WTC11 (cell line): ENCODE data around the gene MBOAT1. TPM values are rescaled to one million over a fixed set of nuclear protein-coding genes. Genes with fewer than 3 reads are reported as not detected.

Source experiments
- ATAC-seq: fragments of 200-7000 bp; cut with Tn5 transposase; 2 replicates; pipeline ENCODE4 v1.10.0; 2021; ENCODE audit warnings: mild to moderate bottlenecking, moderate library complexity
- CTCF ChIA-PET: fragments of 300-600 bp; sonication (Branson Sonifier 250); formaldehyde crosslinking; loops from one replicate; lab custom pipeline; 2021; ENCODE audit warnings: antibody characterized with exemption; lab: Charles Lee
- POLR2A ChIA-PET: fragments of 350-600 bp; sonication (Branson Sonifier 250); formaldehyde crosslinking; loops from one replicate; lab custom pipeline; 2021; ENCODE audit warnings: antibody characterized with exemption; lab: Charles Lee
- DNase-seq: peaks from one replicate; pipeline ENCODE4 v3.0.0; 2021; ENCODE audit warnings: low spot score
- H3K27ac Mint-ChIP-seq: 2 replicates; pipeline ENCODE4 v1.8.0; 2021; ENCODE audit warnings: mixed read lengths
- H3K27me3 Mint-ChIP-seq: 2 replicates; pipeline ENCODE4 v1.8.0; 2021; ENCODE audit warnings: low read depth, mild to moderate bottlenecking, moderate library complexity, mixed read lengths
- H3K36me3 Mint-ChIP-seq: 2 replicates; pipeline ENCODE4 v1.8.0; 2021; ENCODE audit warnings: mixed read lengths
- H3K4me1 Mint-ChIP-seq: 2 replicates; pipeline ENCODE4 v1.8.0; 2022; ENCODE audit warnings: mixed read lengths
- H3K4me3 Mint-ChIP-seq: 2 replicates; pipeline ENCODE4 v1.8.0; 2021; ENCODE audit warnings: mild to moderate bottlenecking, moderate library complexity, mixed read lengths
- H3K9me3 Mint-ChIP-seq: 2 replicates; pipeline ENCODE4 v1.8.0; 2021; ENCODE audit warnings: mixed read lengths
- ATF3 ChIP-seq: sonication (generic); formaldehyde crosslinking; conservative IDR thresholded peaks from 2 replicates; pipeline ENCODE4 v1.8.1; 2022; ENCODE audit warnings: mild to moderate bottlenecking, missing genetic modification reagents
- CBFB ChIP-seq: sonication (generic); formaldehyde crosslinking; IDR thresholded peaks from 2 replicates; pipeline ENCODE4 v1.8.1; 2022; ENCODE audit warnings: mild to moderate bottlenecking, low read depth, missing genetic modification reagents
- CREB1 ChIP-seq: sonication (generic); formaldehyde crosslinking; IDR thresholded peaks from 2 replicates; pipeline ENCODE4 v1.8.0; 2023; ENCODE audit warnings: mild to moderate bottlenecking, missing genetic modification reagents
- CTCF ChIP-seq: fragments of 200-600 bp; IDR thresholded peaks from 2 replicates; pipeline ENCODE4 v1.8.0; 2022; ENCODE audit warnings: antibody characterized with exemption
- ESRRA ChIP-seq: sonication (generic); formaldehyde crosslinking; IDR thresholded peaks from 2 replicates; pipeline ENCODE4 v1.8.1; 2022; ENCODE audit warnings: mild to moderate bottlenecking, missing genetic modification reagents, borderline replicate concordance
- ETV6 ChIP-seq: sonication (generic); formaldehyde crosslinking; IDR thresholded peaks from 2 replicates; pipeline ENCODE4 v1.8.1; 2022; ENCODE audit warnings: mild to moderate bottlenecking, missing genetic modification reagents
- FOXK1 ChIP-seq: sonication (generic); formaldehyde crosslinking; IDR thresholded peaks from 2 replicates; pipeline ENCODE4 v1.8.0; 2022; ENCODE audit warnings: mild to moderate bottlenecking, moderate library complexity, missing genetic modification reagents
- JAZF1 ChIP-seq: fragments of 250-450 bp; sonication (Bioruptor Pico); IDR thresholded peaks from 2 replicates; pipeline ENCODE4 v1.9.0; 2021; ENCODE audit warnings: moderate library complexity, mild to moderate bottlenecking, inconsistent platforms
- KAT7 ChIP-seq: sonication (generic); formaldehyde crosslinking; IDR thresholded peaks from 2 replicates; pipeline ENCODE4 v1.8.1; 2023; ENCODE audit warnings: missing genetic modification reagents, mild to moderate bottlenecking, borderline replicate concordance
- NFATC4 ChIP-seq: fragments of 250-450 bp; sonication (Bioruptor Pico); IDR thresholded peaks from 2 replicates; pipeline ENCODE4 v1.9.0; 2021; ENCODE audit warnings: mild to moderate bottlenecking
- NFE2L1 ChIP-seq: sonication (generic); formaldehyde crosslinking; IDR thresholded peaks from 2 replicates; pipeline ENCODE4 v1.8.1; 2023; ENCODE audit warnings: missing genetic modification reagents
- NR3C1 ChIP-seq: sonication (generic); formaldehyde crosslinking; conservative IDR thresholded peaks from 2 replicates; pipeline ENCODE4 v1.8.1; 2023; ENCODE audit warnings: low read depth, mild to moderate bottlenecking, missing genetic modification reagents
- PRDM15 ChIP-seq: sonication (generic); formaldehyde crosslinking; IDR thresholded peaks from 2 replicates; pipeline ENCODE4 v1.8.0; 2022; ENCODE audit warnings: missing genetic modification reagents
- PREB ChIP-seq: sonication (generic); formaldehyde crosslinking; IDR thresholded peaks from 2 replicates; pipeline ENCODE4 v1.8.1; 2022; ENCODE audit warnings: mild to moderate bottlenecking, missing genetic modification reagents, moderate library complexity, borderline replicate concordance
- STAT6 ChIP-seq: sonication (generic); formaldehyde crosslinking; conservative IDR thresholded peaks from 2 replicates; pipeline ENCODE4 v1.8.1; 2023; ENCODE audit warnings: mild to moderate bottlenecking, low read depth, missing genetic modification reagents, moderate library complexity
- USF1 ChIP-seq: sonication (generic); formaldehyde crosslinking; IDR thresholded peaks from 2 replicates; pipeline ENCODE4 v1.8.0; 2022; ENCODE audit warnings: mild to moderate bottlenecking, missing genetic modification reagents
- ZMAT4 ChIP-seq: fragments of 250-450 bp; sonication (Bioruptor Pico); IDR thresholded peaks from 2 replicates; pipeline ENCODE4 v1.9.0; 2021; ENCODE audit warnings: mild to moderate bottlenecking
- ZNF219 ChIP-seq: sonication (generic); formaldehyde crosslinking; IDR thresholded peaks from 2 replicates; pipeline ENCODE4 v1.8.0; 2023; ENCODE audit warnings: missing genetic modification reagents, mild to moderate bottlenecking, borderline replicate concordance
- ZNF512 ChIP-seq: sonication (generic); formaldehyde crosslinking; IDR thresholded peaks from 2 replicates; pipeline ENCODE4 v1.8.1; 2022; ENCODE audit warnings: missing genetic modification reagents, borderline replicate concordance
- ZNF671 ChIP-seq: fragments of 250-450 bp; sonication (Bioruptor Pico); IDR thresholded peaks from 2 replicates; pipeline ENCODE4 v1.8.0; 2021; ENCODE audit warnings: mild to moderate bottlenecking
- total RNA-seq: library from RNA; stranded (reverse); gene quantifications from 3 replicates; pipeline ENCODE4 v1.2.3, GENCODE V29; 2021

The MBOAT1 gene
- total RNA-seq, 1 experiment from 2014 or later, result 22.9 TPM

GRCh38 chr6:20092071-20092566 lies 120.2 kb downstream of the MBOAT1 start:
- DNase-seq, result no peak
- no peak overlapping the region for H3K4me3 Mint-ChIP-seq
- no peaks in the 10 kb centered on the region for H3K36me3 Mint-ChIP-seq
- ChIA-PET POLR2A (interaction anchor here (0.6 kb wide), 1 partner anchor 234 kb away, joined by 9 read pairs; no protein-coding TSS in a partner anchor), CTCF (interaction anchor here (0.7 to 4.5 kb wide), 11 partner anchors 17 to 431 kb away, joined by 3 to 76 read pairs (median 4); no protein-coding TSS in a partner anchor)
- ATAC-seq, result peak; percentile 66
- H3K27me3 Mint-ChIP-seq, result no peaks in the 10 kb centered on the region
- H3K4me1 Mint-ChIP-seq, result peaks cover 18% of the 10 kb centered on the region
- peaks cover 4% of the 10 kb centered on the region for H3K9me3 Mint-ChIP-seq
- H3K27ac Mint-ChIP-seq, result peak overlapping the region; percentile 93
- TF ChIP-seq JAZF1 (no peak), CTCF (peak; percentile 60; the same call in 1 of the 2 replicates)

GRCh38 chr6:20086992-20087391 lies 125.3 kb downstream of the MBOAT1 start:
- DNase-seq (no peak), ATAC-seq (no peak)
- peaks cover under 1% of the 10 kb centered on the region; the same call in 1 of the 2 replicates for H3K4me1 Mint-ChIP-seq
- CTCF ChIA-PET, result no interaction called here
- no peaks in the 10 kb centered on the region for H3K27me3 Mint-ChIP-seq
- no peak overlapping the region for H3K4me3 Mint-ChIP-seq
- no peak overlapping the region for H3K27ac Mint-ChIP-seq
- POLR2A ChIA-PET, result no interaction called here
- peaks cover 4% of the 10 kb centered on the region for H3K9me3 Mint-ChIP-seq
- no peaks in the 10 kb centered on the region for H3K36me3 Mint-ChIP-seq
- TF ChIP-seq ZNF219 (CRISPR knock-in tag), result no peak
- TF ChIP-seq CBFB, result no peak
- no peak for TF ChIP-seq PREB

- H3K36me3 Mint-ChIP-seq, result no peaks in the 10 kb centered on the region
- no peaks in the 10 kb centered on the region for H3K4me1 Mint-ChIP-seq
- no peak overlapping the region for H3K27ac Mint-ChIP-seq
- POLR2A ChIA-PET, result no interaction called here
- H3K9me3 Mint-ChIP-seq, result peaks cover 7% of the 10 kb centered on the region
- CTCF ChIA-PET, result no interaction called here
- H3K27me3 Mint-ChIP-seq, result no peaks in the 10 kb centered on the region
- no peak overlapping the region for H3K4me3 Mint-ChIP-seq
- no peak for ATAC-seq
- no peak for DNase-seq
- TF ChIP-seq USF1, result no peak
- no peak for TF ChIP-seq ATF3 (CRISPR knock-in tag)
- no peak for TF ChIP-seq ZNF219 (CRISPR knock-in tag)
- no peak for TF ChIP-seq ESRRA (CRISPR knock-in tag)
- no peak for TF ChIP-seq FOXK1
- TF ChIP-seq KAT7 (CRISPR knock-in tag), result no peak
- TF ChIP-seq ZNF671, result no peak
- no peak for TF ChIP-seq CREB1 (CRISPR knock-in tag)
- TF ChIP-seq ETV6 (CRISPR knock-in tag), result no peak
- TF ChIP-seq NR3C1 (CRISPR knock-in tag), result no peak
- TF ChIP-seq NFE2L1 (CRISPR knock-in tag), result no peak
- no peak for TF ChIP-seq PRDM15 (CRISPR knock-in tag)
- TF ChIP-seq NFATC4 (CRISPR knock-in tag), result no peak
- TF ChIP-seq ZMAT4 (CRISPR knock-in tag), result no peak
- no peak for TF ChIP-seq STAT6 (CRISPR knock-in tag)
- TF ChIP-seq ZNF512 (CRISPR knock-in tag), result no peak
Measured at GRCh38 chr6:20085817-20086216, 126.5 kb downstream of the MBOAT1 start.
